Skeletal muscle tissue (tissue), 4 donors: ENCODE results near the gene TRUB2. TPM values are rescaled to one million over a fixed set of nuclear protein-coding genes. Genes with fewer than 3 reads are reported as not detected.

ENCODE experiments used
- H3K27ac ChIP-seq: one replicate; pipeline ENCODE4 v1.7.0; 2013; ENCODE audit warnings: mild to moderate bottlenecking, low read depth, low read length, inconsistent platforms
- H3K27me3 ChIP-seq, 3 donors: one replicate each; pipeline ENCODE4 v1.7.0; 2013; ENCODE audit warnings: low read length in 3 of 3; ENCODE audit not compliant: control insufficient read depth in 3 of 3, insufficient read depth in 3 of 3
- H3K36me3 ChIP-seq, 3 donors: one replicate each; pipeline ENCODE4 v1.7.0; 2013; ENCODE audit warnings: low read length in 3 of 3; ENCODE audit not compliant: control insufficient read depth in 3 of 3, insufficient read depth in 3 of 3
- H3K4me1 ChIP-seq, 3 donors: one replicate each; pipeline ENCODE4 v1.7.0; 2013; ENCODE audit warnings: low read length in 3 of 3, mild to moderate bottlenecking in 3 of 3; ENCODE audit not compliant: control insufficient read depth in 3 of 3, insufficient read depth in 3 of 3
- H3K4me3 ChIP-seq, 3 donors: one replicate each; pipeline ENCODE4 v1.7.0; 2013; ENCODE audit warnings: low read length in 3 of 3
- H3K9ac ChIP-seq, 3 donors: one replicate each; pipeline ENCODE4 v1.7.0; 2013; ENCODE audit warnings: low read length in 3 of 3, mild to moderate bottlenecking in 3 of 3, moderate library complexity in 2 of 3, low read depth in 1 of 3
- H3K9me3 ChIP-seq, 3 donors: one replicate each; pipeline ENCODE4 v1.7.0; 2013; ENCODE audit warnings: low read length in 3 of 3; ENCODE audit not compliant: control insufficient read depth in 3 of 3
- total RNA-seq: library from RNA; depleted of rRNA; stranded (reverse); fragments of >200 nt; gene quantifications from one replicate; pipeline ENCODE4 v1.2.3, GENCODE V29; 2014
- donor health status: Osteomylitis.

TRUB2 gene
- total RNA-seq, 1 donor from 2014 or later, result 11.0 TPM

DNA sequence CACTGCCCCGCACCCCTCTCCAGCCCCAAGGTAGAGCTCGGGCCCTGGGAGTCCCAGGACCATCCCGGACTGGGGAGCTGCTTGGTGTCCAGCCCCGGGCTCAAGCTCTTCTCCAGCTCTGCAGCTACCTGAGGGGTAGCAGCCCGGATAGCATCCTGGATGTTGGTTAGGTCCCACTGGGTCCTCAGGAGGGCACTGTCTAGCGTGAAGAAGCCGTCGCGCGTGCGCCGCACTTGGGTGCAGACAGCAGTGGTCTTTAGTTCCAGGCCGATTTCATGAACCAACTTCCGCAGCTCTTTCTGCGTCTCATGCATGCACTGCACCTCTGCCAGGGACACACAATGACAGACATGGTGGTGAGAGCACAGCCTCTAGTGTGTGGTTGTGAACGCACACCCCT is 12.7 kb downstream of the TRUB2 start:
- Histone ChIP-seq H3K27me3 (no peaks in the 10 kb centered on the region), H3K4me1 (peaks cover 4 to 15% (median 15%) of the 10 kb centered on the region in 3 donors), H3K4me3 (no peak overlapping the region), H3K27ac (no peak overlapping the region), H3K36me3 (peaks cover 28 to 37% (median 31%) of the 10 kb centered on the region in 3 donors), H3K9me3 (no peaks in the 10 kb centered on the region), H3K9ac (peak overlapping the region in 2 of 3 donors; percentile 33 to 40)

DNA sequence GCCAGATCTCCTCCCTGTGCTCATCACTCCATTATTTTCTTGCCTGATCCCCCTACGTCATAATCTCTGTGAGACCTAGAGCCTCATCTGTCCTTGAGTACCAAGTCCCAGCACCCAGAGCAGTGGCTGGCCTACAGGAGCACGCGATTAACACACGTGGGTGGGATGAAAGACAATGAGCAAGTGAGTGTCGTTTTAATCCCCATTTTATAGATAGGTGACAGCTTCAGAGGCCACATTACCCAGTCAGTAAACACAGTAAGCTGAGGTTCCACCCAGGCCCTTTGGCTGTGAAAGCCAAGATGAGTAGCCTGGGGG is 17.3 kb downstream of the TRUB2 start:
- Histone ChIP-seq H3K36me3 (peaks cover 12 to 14% (median 12%) of the 10 kb centered on the region in 3 donors), H3K4me1 (peaks cover 0 to 4% (median 4%) of the 10 kb centered on the region in 3 donors), H3K4me3 (no peak overlapping the region), H3K27me3 (no peaks in the 10 kb centered on the region), H3K9ac (no peak overlapping the region), H3K9me3 (no peaks in the 10 kb centered on the region), H3K27ac (no peak overlapping the region)

DNA sequence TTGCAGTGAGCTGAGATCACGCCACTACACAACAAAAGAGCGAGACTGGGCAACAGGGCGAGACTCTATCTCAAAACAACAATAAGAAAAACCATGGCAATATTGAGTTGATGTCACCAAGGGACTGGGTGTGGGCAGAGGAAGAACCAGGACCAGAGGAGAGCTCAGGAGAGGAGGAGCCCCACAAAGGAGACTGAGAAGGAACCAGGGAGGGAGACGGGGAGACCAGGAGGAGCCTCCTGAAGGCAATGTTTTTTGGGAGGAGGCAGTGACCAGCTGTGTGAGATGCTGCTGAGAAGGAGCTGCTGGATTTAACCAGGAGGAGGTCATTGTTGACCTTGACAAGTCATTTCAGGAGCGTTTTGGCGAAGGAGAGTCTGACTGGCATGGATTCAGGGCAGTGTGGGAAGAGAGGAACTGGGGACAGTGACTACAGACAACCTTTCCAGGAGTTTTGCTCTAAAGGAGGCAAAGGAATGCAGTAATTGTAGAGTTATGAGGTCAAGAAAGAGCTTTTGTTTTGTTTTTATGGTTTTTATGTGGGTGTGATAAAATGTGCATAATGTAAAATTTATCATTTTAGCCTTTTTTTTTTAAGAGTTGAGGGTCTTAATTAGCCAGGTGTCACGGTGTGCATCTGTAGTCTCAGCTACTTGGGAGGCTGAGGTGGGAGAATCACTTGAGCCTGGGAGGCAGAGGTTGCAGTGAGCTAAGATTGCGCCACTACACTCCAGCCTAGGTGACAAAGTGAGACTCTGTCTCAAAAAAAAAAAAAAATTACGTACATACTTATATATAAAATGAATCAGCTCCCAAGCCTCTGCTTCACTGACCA is 17.9 kb downstream of the TRUB2 start:
- H3K36me3 ChIP-seq, result peaks cover 6 to 8% (median 6%) of the 10 kb centered on the region in 3 donors
- H3K4me3 ChIP-seq, result no peak overlapping the region
- H3K9ac ChIP-seq, result no peak overlapping the region
- H3K4me1 ChIP-seq, result no peaks in the 10 kb centered on the region
- H3K9me3 ChIP-seq, result no peaks in the 10 kb centered on the region
- no peaks in the 10 kb centered on the region for H3K27me3 ChIP-seq
- H3K27ac ChIP-seq, result no peak overlapping the region

DNA sequence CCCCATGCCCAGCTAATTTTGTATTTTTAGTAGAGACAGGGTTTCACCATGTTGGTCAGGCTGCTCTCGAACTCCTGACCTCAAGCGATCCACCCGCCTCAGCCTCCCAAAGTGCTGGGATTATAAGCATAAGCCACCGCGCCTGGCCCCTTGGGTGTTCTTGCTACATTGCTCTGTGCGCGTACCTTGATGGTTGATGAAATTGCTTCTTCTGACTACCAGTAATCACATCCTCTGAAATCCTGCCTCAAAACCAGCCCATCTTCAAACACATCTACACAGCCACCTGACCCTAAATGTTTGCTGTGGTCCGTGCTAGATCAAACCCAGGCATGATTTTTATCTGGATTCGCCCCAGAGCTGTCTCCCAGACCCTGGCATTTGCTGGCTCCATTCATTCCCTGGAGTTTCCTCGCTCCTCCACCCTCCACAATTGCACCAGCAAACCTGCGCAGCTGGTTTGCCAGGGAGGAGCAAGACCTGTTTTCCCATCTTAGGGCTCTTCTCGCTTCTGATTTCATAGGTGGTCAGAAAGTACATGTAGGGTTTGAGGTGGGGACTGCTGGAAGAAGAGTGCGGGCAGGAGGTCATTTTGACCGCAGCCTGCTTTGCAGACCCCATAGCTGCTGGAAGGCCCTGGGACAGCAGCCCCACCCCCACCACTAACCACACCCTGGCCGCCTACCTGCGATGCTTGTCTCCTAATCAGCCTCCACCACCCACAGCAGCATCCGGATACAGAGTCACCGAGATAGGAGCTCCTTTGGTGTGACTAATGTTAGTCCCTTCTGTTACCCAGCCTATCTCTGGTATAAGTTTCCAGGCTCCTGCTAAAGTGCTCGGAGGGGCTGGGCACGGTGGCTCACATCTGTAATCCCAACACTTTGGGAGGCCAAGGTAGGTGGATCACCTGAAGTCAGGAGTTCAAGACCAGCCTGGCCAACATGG is 23.4 kb downstream of the TRUB2 start:
- H3K9ac ChIP-seq, result no peak overlapping the region
- no peak overlapping the region for H3K27ac ChIP-seq
- peaks cover 4 to 7% (median 6%) of the 10 kb centered on the region in 3 donors for H3K4me1 ChIP-seq
- no peaks in the 10 kb centered on the region for H3K27me3 ChIP-seq
- H3K4me3 ChIP-seq, result no peak overlapping the region
- no peaks in the 10 kb centered on the region for H3K36me3 ChIP-seq
- no peaks in the 10 kb centered on the region for H3K9me3 ChIP-seq

GRCh38 chr9:128297221-128297773 is 24.9 kb downstream of the TRUB2 start:
- Histone ChIP-seq H3K27ac (no peak overlapping the region), H3K36me3 (no peaks in the 10 kb centered on the region), H3K9me3 (no peaks in the 10 kb centered on the region), H3K9ac (no peak overlapping the region), H3K4me1 (peaks cover 4 to 7% (median 6%) of the 10 kb centered on the region in 3 donors), H3K27me3 (no peaks in the 10 kb centered on the region), H3K4me3 (no peak overlapping the region)

DNA sequence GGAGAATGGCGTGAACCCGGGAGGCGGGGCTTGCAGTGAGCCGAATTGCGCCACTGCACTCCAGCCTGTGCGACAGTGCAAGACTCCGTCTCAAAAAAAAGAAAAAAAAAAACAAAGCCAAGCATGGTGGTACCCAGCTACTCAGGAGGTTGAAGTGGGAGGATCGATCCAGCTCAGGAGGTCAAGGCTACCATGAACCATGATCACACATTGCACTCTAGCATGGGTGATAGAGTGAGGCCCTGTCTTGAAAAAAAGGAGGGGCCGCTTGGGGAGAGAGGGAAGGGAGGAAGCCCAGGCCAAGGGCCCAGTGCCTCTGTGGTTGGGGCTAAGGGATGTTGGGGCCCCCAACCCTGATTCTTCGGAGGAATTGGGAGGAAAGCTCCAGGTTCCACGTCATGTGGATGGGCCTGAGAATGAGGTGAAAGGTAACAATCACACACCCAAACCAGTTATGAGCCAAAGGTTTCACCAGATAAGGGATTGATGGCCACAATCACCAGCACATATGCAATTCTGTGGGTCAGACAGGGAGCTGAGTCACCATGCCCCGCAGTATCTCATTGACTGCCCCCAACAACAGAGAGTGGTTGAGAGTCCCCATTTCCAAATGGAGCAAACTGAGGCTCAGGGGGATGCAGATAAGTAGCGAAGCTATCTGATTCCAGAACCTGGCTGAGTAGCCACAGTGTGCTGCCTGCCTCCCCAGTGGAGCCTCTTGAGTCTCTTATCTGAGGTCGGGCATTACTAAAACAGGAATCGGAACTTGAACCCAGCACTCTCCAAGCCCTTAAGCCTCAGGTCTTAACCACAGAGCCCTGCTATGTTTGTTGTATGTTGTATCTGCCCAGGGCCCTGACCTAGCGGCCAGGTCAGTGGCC is 25.7 kb downstream of the TRUB2 start:
- Histone ChIP-seq H3K27ac (no peak overlapping the region), H3K9me3 (no peaks in the 10 kb centered on the region), H3K36me3 (no peaks in the 10 kb centered on the region), H3K9ac (no peak overlapping the region), H3K4me3 (no peak overlapping the region), H3K4me1 (peaks cover 4 to 7% (median 6%) of the 10 kb centered on the region in 3 donors), H3K27me3 (no peaks in the 10 kb centered on the region)

- no peak overlapping the region for H3K27ac ChIP-seq
Observed at GRCh38 chr9:128294142-128294541, 28.1 kb downstream of the TRUB2 start.

GRCh38 chr9:128293091-128293490 is 29.2 kb downstream of the TRUB2 start:
- peaks cover 4 to 7% (median 6%) of the 10 kb centered on the region in 3 donors for H3K4me1 ChIP-seq
- H3K27me3 ChIP-seq, result no peaks in the 10 kb centered on the region
- H3K36me3 ChIP-seq, result peaks cover 7 to 10% (median 8%) of the 10 kb centered on the region in 3 donors
- no peak overlapping the region for H3K27ac ChIP-seq
- H3K9me3 ChIP-seq, result no peaks in the 10 kb centered on the region
- H3K9ac ChIP-seq, result no peak overlapping the region
- H3K4me3 ChIP-seq, result no peak overlapping the region

More at GRCh38 chr9:128294142-128294541, 28.1 kb downstream of the TRUB2 start:
- Histone ChIP-seq H3K27me3 (no peaks in the 10 kb centered on the region), H3K4me3 (no peak overlapping the region), H3K4me1 (peaks cover 4 to 7% (median 6%) of the 10 kb centered on the region in 3 donors), H3K36me3 (no peaks in the 10 kb centered on the region), H3K9ac (no peak overlapping the region), H3K9me3 (no peaks in the 10 kb centered on the region)

DNA sequence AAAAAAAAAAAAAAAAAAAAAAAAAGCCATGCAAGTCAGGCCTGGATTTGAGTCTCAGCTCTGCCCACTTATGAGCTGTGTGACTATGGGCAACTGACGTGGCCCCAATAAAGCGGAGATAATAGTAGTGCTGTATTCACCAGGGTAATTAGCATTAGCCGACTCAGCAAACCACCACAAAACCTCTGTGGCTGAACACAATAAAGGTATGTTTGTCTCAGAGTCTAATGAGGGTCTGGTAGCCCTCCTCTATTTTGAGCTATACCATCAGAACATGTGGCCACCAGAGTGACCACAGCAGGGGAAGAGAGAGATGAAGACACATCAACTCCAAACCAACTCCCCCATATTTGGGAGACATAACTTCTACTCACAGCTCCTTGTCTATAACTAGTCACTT is 30.2 kb downstream of the TRUB2 start:
- Histone ChIP-seq H3K9ac (no peak overlapping the region), H3K4me3 (no peak overlapping the region), H3K36me3 (peaks cover 8 to 14% (median 8%) of the 10 kb centered on the region in 3 donors), H3K9me3 (no peaks in the 10 kb centered on the region), H3K27me3 (no peaks in the 10 kb centered on the region), H3K4me1 (peaks cover 4 to 7% (median 6%) of the 10 kb centered on the region in 3 donors), H3K27ac (no peak overlapping the region)
